ENCODE data around the gene IST1.

DNA sequence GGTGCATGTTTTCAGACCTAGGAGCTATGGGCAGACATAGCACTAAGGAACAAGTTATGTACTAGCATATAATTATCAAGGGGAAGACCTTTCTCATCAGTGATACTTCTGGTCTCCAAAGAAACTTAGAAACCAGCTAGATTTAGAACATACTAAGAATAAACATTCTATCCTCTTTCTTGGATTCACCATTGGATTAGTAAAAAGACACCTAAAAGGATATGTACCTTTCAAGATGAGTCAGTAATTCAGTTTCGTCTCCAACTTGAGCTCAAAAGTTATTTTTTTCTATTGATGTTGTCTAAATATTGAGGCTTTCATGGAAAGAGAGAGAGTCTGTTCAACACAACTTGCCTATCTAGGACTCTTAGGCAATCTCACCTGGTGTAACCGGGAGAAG is 24.5 kb upstream of the IST1 start:
- TF ChIP-seq, protein P1, sequence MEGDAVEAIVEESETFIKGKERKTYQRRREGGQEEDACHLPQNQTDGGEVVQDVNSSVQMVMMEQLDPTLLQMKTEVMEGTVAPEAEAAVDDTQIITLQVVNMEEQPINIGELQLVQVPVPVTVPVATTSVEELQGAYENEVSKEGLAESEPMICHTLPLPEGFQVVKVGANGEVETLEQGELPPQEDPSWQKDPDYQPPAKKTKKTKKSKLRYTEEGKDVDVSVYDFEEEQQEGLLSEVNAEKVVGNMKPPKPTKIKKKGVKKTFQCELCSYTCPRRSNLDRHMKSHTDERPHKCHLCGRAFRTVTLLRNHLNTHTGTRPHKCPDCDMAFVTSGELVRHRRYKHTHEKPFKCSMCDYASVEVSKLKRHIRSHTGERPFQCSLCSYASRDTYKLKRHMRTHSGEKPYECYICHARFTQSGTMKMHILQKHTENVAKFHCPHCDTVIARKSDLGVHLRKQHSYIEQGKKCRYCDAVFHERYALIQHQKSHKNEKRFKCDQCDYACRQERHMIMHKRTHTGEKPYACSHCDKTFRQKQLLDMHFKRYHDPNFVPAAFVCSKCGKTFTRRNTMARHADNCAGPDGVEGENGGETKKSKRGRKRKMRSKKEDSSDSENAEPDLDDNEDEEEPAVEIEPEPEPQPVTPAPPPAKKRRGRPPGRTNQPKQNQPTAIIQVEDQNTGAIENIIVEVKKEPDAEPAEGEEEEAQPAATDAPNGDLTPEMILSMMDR (IDR thresholded peaks at IDR 0.05; ENCODE audit: low read depth, low read length, missing input control), result no peak
- no peak for TF ChIP-seq NR2F2 (IDR thresholded peaks at IDR 0.05)
- no peak for TF ChIP-seq TAF1 (conservative IDR thresholded peaks at IDR 0.05)
- TF ChIP-seq, protein P2, sequence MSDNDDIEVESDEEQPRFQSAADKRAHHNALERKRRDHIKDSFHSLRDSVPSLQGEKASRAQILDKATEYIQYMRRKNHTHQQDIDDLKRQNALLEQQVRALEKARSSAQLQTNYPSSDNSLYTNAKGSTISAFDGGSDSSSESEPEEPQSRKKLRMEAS (IDR thresholded peaks at IDR 0.05), result no peak
- no peak for TF ChIP-seq EGR1 (IDR thresholded peaks at IDR 0.05; ENCODE audit: low read depth in 2 of 2)
- TF ChIP-seq, protein P3, sequence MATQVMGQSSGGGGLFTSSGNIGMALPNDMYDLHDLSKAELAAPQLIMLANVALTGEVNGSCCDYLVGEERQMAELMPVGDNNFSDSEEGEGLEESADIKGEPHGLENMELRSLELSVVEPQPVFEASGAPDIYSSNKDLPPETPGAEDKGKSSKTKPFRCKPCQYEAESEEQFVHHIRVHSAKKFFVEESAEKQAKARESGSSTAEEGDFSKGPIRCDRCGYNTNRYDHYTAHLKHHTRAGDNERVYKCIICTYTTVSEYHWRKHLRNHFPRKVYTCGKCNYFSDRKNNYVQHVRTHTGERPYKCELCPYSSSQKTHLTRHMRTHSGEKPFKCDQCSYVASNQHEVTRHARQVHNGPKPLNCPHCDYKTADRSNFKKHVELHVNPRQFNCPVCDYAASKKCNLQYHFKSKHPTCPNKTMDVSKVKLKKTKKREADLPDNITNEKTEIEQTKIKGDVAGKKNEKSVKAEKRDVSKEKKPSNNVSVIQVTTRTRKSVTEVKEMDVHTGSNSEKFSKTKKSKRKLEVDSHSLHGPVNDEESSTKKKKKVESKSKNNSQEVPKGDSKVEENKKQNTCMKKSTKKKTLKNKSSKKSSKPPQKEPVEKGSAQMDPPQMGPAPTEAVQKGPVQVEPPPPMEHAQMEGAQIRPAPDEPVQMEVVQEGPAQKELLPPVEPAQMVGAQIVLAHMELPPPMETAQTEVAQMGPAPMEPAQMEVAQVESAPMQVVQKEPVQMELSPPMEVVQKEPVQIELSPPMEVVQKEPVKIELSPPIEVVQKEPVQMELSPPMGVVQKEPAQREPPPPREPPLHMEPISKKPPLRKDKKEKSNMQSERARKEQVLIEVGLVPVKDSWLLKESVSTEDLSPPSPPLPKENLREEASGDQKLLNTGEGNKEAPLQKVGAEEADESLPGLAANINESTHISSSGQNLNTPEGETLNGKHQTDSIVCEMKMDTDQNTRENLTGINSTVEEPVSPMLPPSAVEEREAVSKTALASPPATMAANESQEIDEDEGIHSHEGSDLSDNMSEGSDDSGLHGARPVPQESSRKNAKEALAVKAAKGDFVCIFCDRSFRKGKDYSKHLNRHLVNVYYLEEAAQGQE (IDR thresholded peaks at IDR 0.05), result no peak
- TF ChIP-seq JUND (IDR thresholded peaks at IDR 0.05), result no peak
- no peak for TF ChIP-seq GABPA (IDR thresholded peaks at IDR 0.05 in 1 of 2, conservative IDR thresholded peaks at IDR 0.05 in 1 of 2)
- no peak for TF ChIP-seq HNF4A (conservative IDR thresholded peaks at IDR 0.05)
- no peak for TF ChIP-seq YY1 (IDR thresholded peaks at IDR 0.05)
